ENCODE measurements around the gene CHST13.

DNA sequence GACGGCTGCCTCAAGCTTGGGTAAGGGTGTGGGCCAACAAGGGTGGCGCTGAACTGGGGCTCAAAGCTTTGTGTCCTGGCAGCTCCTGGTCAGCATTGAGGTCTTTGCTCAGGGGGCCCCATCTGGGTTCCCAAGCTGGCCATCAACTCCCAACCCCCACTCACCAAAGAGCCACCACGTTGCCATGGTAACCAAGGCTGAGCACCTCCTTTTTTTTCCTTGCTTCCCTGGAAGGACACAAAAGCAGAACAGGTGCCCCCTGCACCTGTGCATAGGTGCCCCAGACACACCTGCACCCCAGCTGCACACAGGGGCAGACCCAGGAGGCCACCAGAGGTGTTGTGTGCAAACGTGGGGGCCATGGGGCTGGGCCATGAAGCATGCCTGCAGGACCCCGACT is 22.9 kb upstream of the CHST13 start:
- TF ChIP-seq EP300 (IDR thresholded peaks at IDR 0.05; ENCODE audit: borderline replicate concordance) (no peak), CEBPB (IDR thresholded peaks at IDR 0.05) (no peak), YY1 (IDR thresholded peaks at IDR 0.05; ENCODE audit: low read depth) (no peak), RAD21 (IDR thresholded peaks at IDR 0.05; ENCODE audit: low read depth) (no peak), TEAD4 (IDR thresholded peaks at IDR 0.05) (no peak), TAF1 (IDR thresholded peaks at IDR 0.05; ENCODE audit: low read depth) (no peak), EGR1 (IDR thresholded peaks at IDR 0.05) (no peak), FOXM1 (IDR thresholded peaks at IDR 0.05; ENCODE audit: borderline replicate concordance, low read depth) (no peak), CREB1 (IDR thresholded peaks at IDR 0.05; ENCODE audit: low read depth) (no peak), NFIC (IDR thresholded peaks at IDR 0.05) (no peak), TCF12 (IDR thresholded peaks at IDR 0.05; ENCODE audit: low read depth) (no peak)
- TF ChIP-seq, protein P1, sequence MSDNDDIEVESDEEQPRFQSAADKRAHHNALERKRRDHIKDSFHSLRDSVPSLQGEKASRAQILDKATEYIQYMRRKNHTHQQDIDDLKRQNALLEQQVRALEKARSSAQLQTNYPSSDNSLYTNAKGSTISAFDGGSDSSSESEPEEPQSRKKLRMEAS (IDR thresholded peaks at IDR 0.05) = no peak
- TF ChIP-seq, protein P2, sequence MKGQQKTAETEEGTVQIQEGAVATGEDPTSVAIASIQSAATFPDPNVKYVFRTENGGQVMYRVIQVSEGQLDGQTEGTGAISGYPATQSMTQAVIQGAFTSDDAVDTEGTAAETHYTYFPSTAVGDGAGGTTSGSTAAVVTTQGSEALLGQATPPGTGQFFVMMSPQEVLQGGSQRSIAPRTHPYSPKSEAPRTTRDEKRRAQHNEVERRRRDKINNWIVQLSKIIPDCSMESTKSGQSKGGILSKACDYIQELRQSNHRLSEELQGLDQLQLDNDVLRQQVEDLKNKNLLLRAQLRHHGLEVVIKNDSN (IDR thresholded peaks at IDR 0.05) = no peak
- TF ChIP-seq, protein P3, sequence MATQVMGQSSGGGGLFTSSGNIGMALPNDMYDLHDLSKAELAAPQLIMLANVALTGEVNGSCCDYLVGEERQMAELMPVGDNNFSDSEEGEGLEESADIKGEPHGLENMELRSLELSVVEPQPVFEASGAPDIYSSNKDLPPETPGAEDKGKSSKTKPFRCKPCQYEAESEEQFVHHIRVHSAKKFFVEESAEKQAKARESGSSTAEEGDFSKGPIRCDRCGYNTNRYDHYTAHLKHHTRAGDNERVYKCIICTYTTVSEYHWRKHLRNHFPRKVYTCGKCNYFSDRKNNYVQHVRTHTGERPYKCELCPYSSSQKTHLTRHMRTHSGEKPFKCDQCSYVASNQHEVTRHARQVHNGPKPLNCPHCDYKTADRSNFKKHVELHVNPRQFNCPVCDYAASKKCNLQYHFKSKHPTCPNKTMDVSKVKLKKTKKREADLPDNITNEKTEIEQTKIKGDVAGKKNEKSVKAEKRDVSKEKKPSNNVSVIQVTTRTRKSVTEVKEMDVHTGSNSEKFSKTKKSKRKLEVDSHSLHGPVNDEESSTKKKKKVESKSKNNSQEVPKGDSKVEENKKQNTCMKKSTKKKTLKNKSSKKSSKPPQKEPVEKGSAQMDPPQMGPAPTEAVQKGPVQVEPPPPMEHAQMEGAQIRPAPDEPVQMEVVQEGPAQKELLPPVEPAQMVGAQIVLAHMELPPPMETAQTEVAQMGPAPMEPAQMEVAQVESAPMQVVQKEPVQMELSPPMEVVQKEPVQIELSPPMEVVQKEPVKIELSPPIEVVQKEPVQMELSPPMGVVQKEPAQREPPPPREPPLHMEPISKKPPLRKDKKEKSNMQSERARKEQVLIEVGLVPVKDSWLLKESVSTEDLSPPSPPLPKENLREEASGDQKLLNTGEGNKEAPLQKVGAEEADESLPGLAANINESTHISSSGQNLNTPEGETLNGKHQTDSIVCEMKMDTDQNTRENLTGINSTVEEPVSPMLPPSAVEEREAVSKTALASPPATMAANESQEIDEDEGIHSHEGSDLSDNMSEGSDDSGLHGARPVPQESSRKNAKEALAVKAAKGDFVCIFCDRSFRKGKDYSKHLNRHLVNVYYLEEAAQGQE (IDR thresholded peaks at IDR 0.05; ENCODE audit: low read depth) = no peak

Data from Ishikawa (cell line).